ENCODE results near the gene CDH22. TPM values are rescaled to one million over a fixed set of nuclear protein-coding genes. Genes with fewer than 3 reads are reported as not detected.

The CDH22 gene
- total RNA-seq, 1 experiment from 2014 or later, result 0.11 TPM

- intact Hi-C loops (cut with micrococcal nuclease; ENCODE audit: unreplicated experiment), result no loop called here
Observed at GRCh38 chr20:46328200-46328882, 20.0 kb upstream of the CDH22 start.

GRCh38 chr20:46327557-46327956, 19.3 kb upstream of the CDH22 start:
- Mint-ChIP-seq H3K36me3 (ENCODE audit: insufficient read depth, unreplicated experiment) (no peaks in the 10 kb centered on the region), H3K4me1 (ENCODE audit: low read depth, unreplicated experiment) (no peaks in the 10 kb centered on the region), H3K4me3 (ENCODE audit: unreplicated experiment) (no peak overlapping the region), H3K27me3 (ENCODE audit: insufficient read depth, unreplicated experiment) (peaks cover 6% of the 10 kb centered on the region), H3K9me3 (ENCODE audit: unreplicated experiment) (no peaks in the 10 kb centered on the region), H3K27ac (ENCODE audit: unreplicated experiment) (no peak overlapping the region)
- TF ChIP-seq CTCF (IDR thresholded peaks at IDR 0.05; ENCODE audit: insufficient read depth in 1 of 2, low read depth in 1 of 2, low read length in 1 of 2, severe bottlenecking in 1 of 2, unreplicated experiment in 1 of 2), result no peak
- ChIA-PET POLR2A (no interaction called here), CTCF (no interaction called here)
- no peak for DNase-seq
- H3K27me3 ChIP-seq (replicated peaks; ENCODE audit: control insufficient read depth, insufficient read depth, low read length), result no peaks in the 10 kb centered on the region
- no peak overlapping the region for H3K4me3 ChIP-seq (ENCODE audit: low read depth, low read length)
- BruUV-seq (replicated peaks), result no TSS peak
- H3K9me3 ChIP-seq, result no peaks in the 10 kb centered on the region
- no peaks in the 10 kb centered on the region for H3K4me1 ChIP-seq
- intact Hi-C loops (cut with micrococcal nuclease; ENCODE audit: unreplicated experiment), result no loop called here
- no peaks in the 10 kb centered on the region for H3K36me3 ChIP-seq (ENCODE audit: control insufficient read depth, insufficient read depth, low read length)

More at GRCh38 chr20:46328200-46328882, 20.0 kb upstream of the CDH22 start:
- Mint-ChIP-seq H3K27me3 (ENCODE audit: insufficient read depth, unreplicated experiment) (peaks cover 6% of the 10 kb centered on the region), H3K27ac (ENCODE audit: unreplicated experiment) (no peak overlapping the region), H3K36me3 (ENCODE audit: insufficient read depth, unreplicated experiment) (no peaks in the 10 kb centered on the region), H3K4me1 (ENCODE audit: low read depth, unreplicated experiment) (no peaks in the 10 kb centered on the region), H3K4me3 (ENCODE audit: unreplicated experiment) (no peak overlapping the region), H3K9me3 (ENCODE audit: unreplicated experiment) (no peaks in the 10 kb centered on the region)
- Histone ChIP-seq H3K4me3 (ENCODE audit: low read depth, low read length) (no peak overlapping the region), H3K9me3 (no peaks in the 10 kb centered on the region), H3K4me1 (no peaks in the 10 kb centered on the region), H3K36me3 (ENCODE audit: control insufficient read depth, insufficient read depth, low read length) (no peaks in the 10 kb centered on the region), H3K27me3 (replicated peaks; ENCODE audit: control insufficient read depth, insufficient read depth, low read length) (no peaks in the 10 kb centered on the region)
- ChIA-PET POLR2A (no interaction called here), CTCF (interaction anchor here (0.6 kb wide), 1 partner anchor 224 kb away, joined by 4 read pairs; no protein-coding TSS in a partner anchor)
- no peak for TF ChIP-seq CTCF (IDR thresholded peaks at IDR 0.05; ENCODE audit: insufficient read depth in 1 of 2, low read depth in 1 of 2, low read length in 1 of 2, severe bottlenecking in 1 of 2, unreplicated experiment in 1 of 2)
- BruUV-seq (replicated peaks), result no TSS peak
- DNase-seq, result no peak

DNA sequence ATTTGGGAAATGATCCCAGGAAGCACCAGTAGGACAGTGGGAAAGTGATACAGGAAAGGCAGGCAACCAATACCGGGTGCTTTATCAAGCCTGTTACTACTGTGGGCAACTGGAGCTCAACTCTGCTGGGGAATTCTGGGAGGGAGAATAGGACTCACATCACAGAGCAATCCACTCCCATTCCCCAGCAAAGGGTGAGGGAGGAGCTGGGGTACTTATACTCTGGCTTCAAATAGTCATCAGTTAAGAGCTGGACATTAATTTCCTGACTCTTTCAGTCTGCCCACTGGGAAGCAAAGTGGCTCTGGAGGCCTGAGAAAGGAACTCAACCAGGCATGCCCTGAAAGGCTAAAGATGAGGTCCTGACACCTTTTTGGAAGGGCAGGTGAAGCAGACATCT, 17.5 kb upstream of the CDH22 start:
- intact Hi-C loops (cut with micrococcal nuclease; ENCODE audit: unreplicated experiment), result loop anchor here (1.0 to 2.0 kb wide), 3 partner anchors 13 to 193 kb away; no protein-coding TSS in a partner anchor
- no peaks in the 10 kb centered on the region for H3K9me3 ChIP-seq
- no peak for TF ChIP-seq CTCF (IDR thresholded peaks at IDR 0.05; ENCODE audit: insufficient read depth in 1 of 2, low read depth in 1 of 2, low read length in 1 of 2, severe bottlenecking in 1 of 2, unreplicated experiment in 1 of 2)
- BruUV-seq (replicated peaks), result no TSS peak
- H3K27me3 ChIP-seq (replicated peaks; ENCODE audit: control insufficient read depth, insufficient read depth, low read length), result peaks cover 3% of the 10 kb centered on the region; the same call in 1 of the 2 replicates
- no peaks in the 10 kb centered on the region for H3K4me1 ChIP-seq
- no peaks in the 10 kb centered on the region for H3K36me3 ChIP-seq (ENCODE audit: control insufficient read depth, insufficient read depth, low read length)
- Mint-ChIP-seq H3K27ac (ENCODE audit: unreplicated experiment) (no peak overlapping the region), H3K4me3 (ENCODE audit: unreplicated experiment) (no peak overlapping the region), H3K27me3 (ENCODE audit: insufficient read depth, unreplicated experiment) (peaks cover 16% of the 10 kb centered on the region), H3K4me1 (ENCODE audit: low read depth, unreplicated experiment) (no peaks in the 10 kb centered on the region), H3K9me3 (ENCODE audit: unreplicated experiment) (no peaks in the 10 kb centered on the region), H3K36me3 (ENCODE audit: insufficient read depth, unreplicated experiment) (no peaks in the 10 kb centered on the region)
- CTCF ChIA-PET, result interaction anchor here (0.6 to 1.9 kb wide), 4 partner anchors 19 to 181 kb away, joined by 4 to 7 read pairs (median 4); no protein-coding TSS in a partner anchor
- H3K4me3 ChIP-seq (ENCODE audit: low read depth, low read length), result no peak overlapping the region
- POLR2A ChIA-PET, result no interaction called here
- DNase-seq, result no peak

Data from Caco-2 (cell line).